ENCODE data around the gene ORC4.

The ORC4 gene

DNA sequence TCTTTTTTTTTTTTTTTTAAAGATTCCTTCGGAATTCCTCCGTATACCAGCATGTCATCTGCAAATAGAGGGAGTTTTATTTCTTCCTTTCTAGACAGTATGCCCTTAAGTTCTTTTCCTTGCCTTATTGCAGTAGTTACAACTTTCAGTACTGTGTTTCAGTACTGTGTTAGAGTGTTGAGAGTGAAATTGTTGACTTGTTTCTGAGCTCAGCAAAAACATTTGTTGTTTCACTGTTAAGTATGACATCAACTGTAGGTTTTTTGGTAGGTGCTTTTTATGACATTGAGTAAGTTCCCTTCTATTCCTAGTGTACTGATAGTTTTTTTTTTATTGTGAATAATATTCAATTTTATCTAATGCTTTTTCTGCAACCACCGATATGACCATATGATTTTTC, 131.9 kb downstream of the ORC4 start:
- H3K4me1 ChIP-seq (ENCODE audit: control insufficient read depth in 1 of 2, insufficient read depth in 2 of 2, low read length in 2 of 2): no peaks in the 10 kb centered on the region
- no peak overlapping the region for H3K27ac ChIP-seq (ENCODE audit: low read depth, low read length)
- H3K79me2 ChIP-seq (ENCODE audit: control insufficient read depth, insufficient read depth, low read length, poor library complexity): no peaks in the 10 kb centered on the region
- no peak overlapping the region for H3K18ac ChIP-seq (ENCODE audit: low read length)
- no peak overlapping the region for H3K9ac ChIP-seq (ENCODE audit: low read length)
- no peaks in the 10 kb centered on the region for H3K36me3 ChIP-seq (ENCODE audit: control insufficient read depth in 1 of 2, insufficient read depth in 2 of 2, low read length in 2 of 2)
- H4K91ac ChIP-seq (ENCODE audit: low read depth, low read length): no peak overlapping the region
- H3K79me1 ChIP-seq (ENCODE audit: low read length): no peaks in the 10 kb centered on the region
- H2BK5ac ChIP-seq (ENCODE audit: low read depth, low read length, poor library complexity): no peak overlapping the region
- no peak overlapping the region for H3K23ac ChIP-seq (ENCODE audit: low read length)
- H3K4me2 ChIP-seq (ENCODE audit: low read length): no peak overlapping the region
- H2AK5ac ChIP-seq (ENCODE audit: low read length): no peak overlapping the region
- H3K14ac ChIP-seq (ENCODE audit: low read length): no peak overlapping the region
- H3K27me3 ChIP-seq (ENCODE audit: insufficient read depth, low read length): no peaks in the 10 kb centered on the region
- no peak overlapping the region for H3K4me3 ChIP-seq (ENCODE audit: low read depth, low read length)
- H2BK120ac ChIP-seq (ENCODE audit: insufficient read depth, low read length, poor library complexity): no peak overlapping the region
- DNase-seq: no peak
- H4K12ac ChIP-seq (ENCODE audit: low read depth, low read length): no peak overlapping the region
- no peak overlapping the region for H4K8ac ChIP-seq (ENCODE audit: low read depth, low read length)
- H2BK12ac ChIP-seq (ENCODE audit: low read length): no peak overlapping the region
- no peaks in the 10 kb centered on the region for H3K9me3 ChIP-seq (ENCODE audit: insufficient read depth, low read depth, low read length)
- no CpG with 5 or more reads among the region's 3 CpGs for WGBS (ENCODE audit: extremely low coverage, insufficient coverage, insufficient read length)
- no peak overlapping the region for H2AFZ ChIP-seq (ENCODE audit: insufficient read depth, low read length, poor library complexity)
- no peak overlapping the region for H3K4ac ChIP-seq (ENCODE audit: low read depth, low read length)

DNA sequence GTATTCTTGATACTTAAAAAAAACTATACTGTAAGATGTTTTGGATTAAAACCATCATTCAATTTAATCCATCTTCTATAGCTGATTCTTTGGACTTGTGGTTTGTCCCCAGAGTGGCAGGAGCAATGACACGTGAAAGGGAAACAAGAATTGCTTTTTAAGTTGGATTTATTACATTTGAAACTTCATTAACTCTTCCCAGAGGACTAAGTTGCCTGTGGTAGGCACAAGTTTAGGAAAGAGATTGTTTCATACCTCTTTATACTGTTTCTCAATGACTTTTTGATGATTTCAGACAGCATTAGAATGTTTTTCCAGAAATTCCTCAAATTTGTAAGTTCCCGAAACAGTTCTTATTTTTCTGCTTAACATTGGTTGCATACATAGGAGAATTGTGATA, 134.4 kb downstream of the ORC4 start:
- no peak overlapping the region for H3K18ac ChIP-seq (ENCODE audit: low read length)
- no peak overlapping the region for H4K8ac ChIP-seq (ENCODE audit: low read depth, low read length)
- H4K12ac ChIP-seq (ENCODE audit: low read depth, low read length): no peak overlapping the region
- no peak overlapping the region for H3K14ac ChIP-seq (ENCODE audit: low read length)
- no peak overlapping the region for H4K91ac ChIP-seq (ENCODE audit: low read depth, low read length)
- no peak overlapping the region for H3K4ac ChIP-seq (ENCODE audit: low read depth, low read length)
- no peak overlapping the region for H2AK5ac ChIP-seq (ENCODE audit: low read length)
- H3K79me1 ChIP-seq (ENCODE audit: low read length): no peaks in the 10 kb centered on the region
- H3K4me2 ChIP-seq (ENCODE audit: low read length): no peak overlapping the region
- H2BK12ac ChIP-seq (ENCODE audit: low read length): no peak overlapping the region
- no peak overlapping the region for H3K9ac ChIP-seq (ENCODE audit: low read length)
- no peak overlapping the region for H2BK120ac ChIP-seq (ENCODE audit: insufficient read depth, low read length, poor library complexity)
- WGBS (ENCODE audit: extremely low coverage, insufficient coverage, insufficient read length): no CpG with 5 or more reads among the region's 2 CpGs
- H3K27me3 ChIP-seq (ENCODE audit: insufficient read depth, low read length): no peaks in the 10 kb centered on the region
- H2AFZ ChIP-seq (ENCODE audit: insufficient read depth, low read length, poor library complexity): no peak overlapping the region
- no peak overlapping the region for H3K23ac ChIP-seq (ENCODE audit: low read length)
- no peaks in the 10 kb centered on the region for H3K4me1 ChIP-seq (ENCODE audit: control insufficient read depth in 1 of 2, insufficient read depth in 2 of 2, low read length in 2 of 2)
- H3K4me3 ChIP-seq (ENCODE audit: low read depth, low read length): no peak overlapping the region
- no peaks in the 10 kb centered on the region for H3K79me2 ChIP-seq (ENCODE audit: control insufficient read depth, insufficient read depth, low read length, poor library complexity)
- DNase-seq: no peak
- H2BK5ac ChIP-seq (ENCODE audit: low read depth, low read length, poor library complexity): no peak overlapping the region
- H3K36me3 ChIP-seq (ENCODE audit: control insufficient read depth in 1 of 2, insufficient read depth in 2 of 2, low read length in 2 of 2): no peaks in the 10 kb centered on the region
- H3K27ac ChIP-seq (ENCODE audit: low read depth, low read length): no peak overlapping the region
- no peaks in the 10 kb centered on the region for H3K9me3 ChIP-seq (ENCODE audit: insufficient read depth, low read depth, low read length)

DNA sequence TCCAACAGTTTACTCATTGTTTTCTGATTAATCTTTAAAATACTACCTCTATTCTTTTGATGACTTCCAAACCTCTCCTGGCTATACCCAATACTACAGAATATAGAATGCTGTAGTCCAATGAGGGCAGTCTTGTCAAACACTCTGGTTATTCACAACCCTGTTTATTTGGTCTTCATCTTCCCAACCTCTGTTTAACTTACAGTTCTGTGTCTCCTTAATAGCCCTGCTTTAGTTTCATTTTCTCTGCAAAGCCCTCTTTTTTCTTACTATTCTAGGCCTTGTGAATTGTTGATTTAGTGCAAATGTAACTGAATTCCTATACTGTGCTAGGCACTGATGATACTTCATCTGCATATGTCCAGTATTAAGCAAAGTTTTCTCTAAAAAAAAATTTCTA, 135.7 kb downstream of the ORC4 start:
- Histone ChIP-seq H2AFZ (ENCODE audit: insufficient read depth, low read length, poor library complexity) (no peak overlapping the region), H3K4ac (ENCODE audit: low read depth, low read length) (no peak overlapping the region), H3K79me1 (ENCODE audit: low read length) (no peaks in the 10 kb centered on the region), H4K91ac (ENCODE audit: low read depth, low read length) (no peak overlapping the region), H4K8ac (ENCODE audit: low read depth, low read length) (no peak overlapping the region), H3K79me2 (ENCODE audit: control insufficient read depth, insufficient read depth, low read length, poor library complexity) (no peaks in the 10 kb centered on the region), H3K36me3 (ENCODE audit: control insufficient read depth in 1 of 2, insufficient read depth in 2 of 2, low read length in 2 of 2) (no peaks in the 10 kb centered on the region), H3K23ac (ENCODE audit: low read length) (no peak overlapping the region), H3K4me1 (ENCODE audit: control insufficient read depth in 1 of 2, insufficient read depth in 2 of 2, low read length in 2 of 2) (no peaks in the 10 kb centered on the region), H2BK12ac (ENCODE audit: low read length) (no peak overlapping the region), H3K27ac (ENCODE audit: low read depth, low read length) (no peak overlapping the region), H2AK5ac (ENCODE audit: low read length) (no peak overlapping the region), H4K12ac (ENCODE audit: low read depth, low read length) (no peak overlapping the region), H3K9ac (ENCODE audit: low read length) (no peak overlapping the region), H3K9me3 (ENCODE audit: insufficient read depth, low read depth, low read length) (no peaks in the 10 kb centered on the region), H2BK5ac (ENCODE audit: low read depth, low read length, poor library complexity) (no peak overlapping the region), H3K18ac (ENCODE audit: low read length) (no peak overlapping the region), H2BK120ac (ENCODE audit: insufficient read depth, low read length, poor library complexity) (no peak overlapping the region), H3K4me3 (ENCODE audit: low read depth, low read length) (no peak overlapping the region), H3K14ac (ENCODE audit: low read length) (no peak overlapping the region), H3K4me2 (ENCODE audit: low read length) (no peak overlapping the region), H3K27me3 (ENCODE audit: insufficient read depth, low read length) (no peaks in the 10 kb centered on the region)
- no peak for DNase-seq

DNA sequence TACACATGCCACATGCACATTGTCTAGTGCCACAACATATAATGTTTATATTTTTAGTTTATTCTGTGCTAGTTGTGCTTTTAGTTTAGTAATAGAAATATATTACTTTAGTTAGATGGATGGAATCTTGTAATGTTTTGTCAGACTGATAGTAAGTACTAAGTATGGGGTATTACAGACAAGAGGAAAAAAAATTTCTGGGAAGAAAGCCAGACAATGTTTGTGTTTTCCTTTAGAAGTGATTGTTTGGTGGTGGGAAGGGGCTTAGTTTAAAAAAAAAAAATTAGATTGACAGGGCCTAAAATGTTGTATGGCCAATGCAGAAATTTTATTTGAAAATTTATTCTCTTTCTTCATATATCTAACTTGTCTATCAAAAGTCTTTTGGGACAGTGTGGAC, 137.9 kb downstream of the ORC4 start:
- H4K91ac ChIP-seq (ENCODE audit: low read depth, low read length): no peak overlapping the region
- H3K9me3 ChIP-seq (ENCODE audit: insufficient read depth, low read depth, low read length): no peaks in the 10 kb centered on the region
- H3K4me1 ChIP-seq (ENCODE audit: control insufficient read depth in 1 of 2, insufficient read depth in 2 of 2, low read length in 2 of 2): no peaks in the 10 kb centered on the region
- no peak overlapping the region for H4K12ac ChIP-seq (ENCODE audit: low read depth, low read length)
- no peak for DNase-seq
- no peak overlapping the region for H2BK120ac ChIP-seq (ENCODE audit: insufficient read depth, low read length, poor library complexity)
- H4K8ac ChIP-seq (ENCODE audit: low read depth, low read length): no peak overlapping the region
- H3K18ac ChIP-seq (ENCODE audit: low read length): no peak overlapping the region
- no peak overlapping the region for H3K4me3 ChIP-seq (ENCODE audit: low read depth, low read length)
- H3K4me2 ChIP-seq (ENCODE audit: low read length): no peak overlapping the region
- H3K79me1 ChIP-seq (ENCODE audit: low read length): no peaks in the 10 kb centered on the region
- H3K79me2 ChIP-seq (ENCODE audit: control insufficient read depth, insufficient read depth, low read length, poor library complexity): no peaks in the 10 kb centered on the region
- no peak overlapping the region for H3K4ac ChIP-seq (ENCODE audit: low read depth, low read length)
- no peaks in the 10 kb centered on the region for H3K27me3 ChIP-seq (ENCODE audit: insufficient read depth, low read length)
- H3K9ac ChIP-seq (ENCODE audit: low read length): no peak overlapping the region
- H2AFZ ChIP-seq (ENCODE audit: insufficient read depth, low read length, poor library complexity): no peak overlapping the region
- no peaks in the 10 kb centered on the region for H3K36me3 ChIP-seq (ENCODE audit: control insufficient read depth in 1 of 2, insufficient read depth in 2 of 2, low read length in 2 of 2)
- H2BK5ac ChIP-seq (ENCODE audit: low read depth, low read length, poor library complexity): no peak overlapping the region
- H2AK5ac ChIP-seq (ENCODE audit: low read length): no peak overlapping the region
- no peak overlapping the region for H3K27ac ChIP-seq (ENCODE audit: low read depth, low read length)
- no peak overlapping the region for H3K14ac ChIP-seq (ENCODE audit: low read length)
- no peak overlapping the region for H2BK12ac ChIP-seq (ENCODE audit: low read length)
- H3K23ac ChIP-seq (ENCODE audit: low read length): no peak overlapping the region

Measured in trophoblast cell (in vitro differentiated cells and primary cell).